Skin of body (tissue), 2 donors: ENCODE measurements around the gene GARIN5A. TPM values are rescaled to one million over a fixed set of nuclear protein-coding genes. Genes with fewer than 3 reads are reported as not detected.

Experiments
- DNase-seq: peaks from one replicate; lab custom pipeline; 2025; lab: John Stamatoyannopoulos, UW
- total RNA-seq: library from RNA; depleted of rRNA; stranded (reverse); fragments of >200 nt; gene quantifications from one replicate; pipeline ENCODE4 v1.2.3, GENCODE V29; 2014

The GARIN5A gene
- total RNA-seq, 1 donor from 2014 or later, result 0.69 TPM

DNA sequence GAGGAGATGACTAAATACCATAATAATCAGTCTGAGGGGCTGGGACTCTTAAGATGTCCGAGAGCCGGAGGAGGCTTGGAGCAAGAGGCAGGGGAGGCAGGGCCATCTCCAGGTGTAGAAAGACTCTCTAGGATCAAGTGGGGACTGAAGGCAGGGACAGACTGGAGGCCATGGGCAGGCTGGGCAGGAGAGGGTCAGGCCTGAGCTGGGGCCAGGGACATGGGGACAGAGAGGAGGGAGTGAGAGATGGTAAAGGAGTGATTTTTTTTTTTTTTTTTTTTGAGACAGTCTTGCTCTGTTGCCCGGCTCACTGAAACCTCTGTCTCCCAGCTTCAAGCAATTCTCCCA lies 32.2 kb upstream of the GARIN5A start:
- no peak for DNase-seq

DNA sequence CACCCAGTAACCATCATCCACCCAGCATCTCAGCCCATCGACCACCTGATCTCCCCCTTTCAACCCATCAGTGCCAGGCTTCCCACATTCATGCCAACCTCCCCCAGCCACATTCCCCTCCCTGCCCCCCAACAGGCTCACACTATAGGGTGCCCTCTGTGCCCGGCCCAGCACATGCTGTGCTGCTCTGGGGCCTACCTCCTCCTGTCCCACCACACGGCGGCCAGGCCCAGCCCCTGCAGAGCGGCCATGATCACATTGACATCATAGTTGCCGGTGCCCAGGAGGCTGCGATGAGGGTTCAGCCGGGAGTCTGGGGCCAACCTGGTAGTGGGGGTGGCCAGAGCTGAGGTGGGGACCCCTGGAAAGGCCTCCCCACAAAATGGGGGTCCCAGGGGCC lies 30.7 kb upstream of the GARIN5A start:
- no peak for DNase-seq

DNA sequence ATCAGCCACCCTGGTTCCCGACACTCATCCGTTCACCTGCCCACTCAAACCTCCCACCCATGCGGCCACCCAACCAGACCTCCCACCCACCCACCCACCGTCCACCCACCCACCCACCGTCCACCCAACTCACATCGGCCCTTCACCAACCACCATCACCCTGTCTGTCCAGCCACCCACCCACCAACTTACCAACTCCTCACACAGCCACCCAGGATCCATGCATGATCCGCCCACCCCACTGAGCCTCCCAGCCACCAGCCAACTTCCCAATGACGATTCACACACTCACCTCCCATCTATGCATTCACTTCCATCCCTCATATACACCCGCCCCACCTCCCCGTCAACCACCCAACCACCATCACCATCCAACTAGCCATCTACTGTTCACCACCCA lies 30.1 kb upstream of the GARIN5A start:
- DNase-seq, result no peak

DNA sequence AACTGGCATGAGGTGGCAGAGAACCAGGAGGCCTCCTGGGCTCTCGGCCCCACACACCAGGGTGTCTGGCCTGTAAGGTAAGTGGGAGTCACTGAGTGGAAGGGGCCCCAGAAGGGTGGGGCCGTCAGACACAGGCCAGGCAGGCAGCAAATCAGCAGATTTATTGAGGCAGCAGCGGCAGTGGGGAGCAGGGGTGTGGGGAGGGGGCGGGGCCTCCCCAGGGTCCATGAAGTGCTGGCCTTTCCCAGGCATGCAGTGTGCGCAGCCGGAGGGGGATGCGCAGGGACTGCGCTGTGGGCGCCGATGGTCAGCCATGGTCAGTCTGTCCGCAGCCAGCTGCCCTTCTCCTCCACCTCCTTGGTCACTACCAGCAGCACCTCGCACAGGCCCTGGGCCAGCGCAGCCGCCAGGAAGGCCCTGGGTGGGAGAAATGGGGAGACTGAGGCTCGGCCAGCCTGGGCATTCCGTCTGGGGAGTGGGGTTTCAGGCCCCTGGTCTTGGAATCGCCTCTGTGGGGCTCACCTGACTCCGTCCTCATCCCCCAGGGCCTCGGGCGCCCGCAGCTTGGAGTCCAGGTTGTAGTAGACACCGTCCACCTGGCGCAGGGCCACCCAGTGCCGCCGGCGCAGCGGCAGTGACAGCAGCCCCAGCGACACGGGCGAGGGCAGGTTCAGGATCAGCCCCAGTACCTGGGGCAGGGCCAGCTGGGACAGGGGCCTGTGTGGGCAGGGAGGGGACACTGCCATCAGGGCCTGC lies 29.4 kb upstream of the GARIN5A start:
- no peak for DNase-seq

DNA sequence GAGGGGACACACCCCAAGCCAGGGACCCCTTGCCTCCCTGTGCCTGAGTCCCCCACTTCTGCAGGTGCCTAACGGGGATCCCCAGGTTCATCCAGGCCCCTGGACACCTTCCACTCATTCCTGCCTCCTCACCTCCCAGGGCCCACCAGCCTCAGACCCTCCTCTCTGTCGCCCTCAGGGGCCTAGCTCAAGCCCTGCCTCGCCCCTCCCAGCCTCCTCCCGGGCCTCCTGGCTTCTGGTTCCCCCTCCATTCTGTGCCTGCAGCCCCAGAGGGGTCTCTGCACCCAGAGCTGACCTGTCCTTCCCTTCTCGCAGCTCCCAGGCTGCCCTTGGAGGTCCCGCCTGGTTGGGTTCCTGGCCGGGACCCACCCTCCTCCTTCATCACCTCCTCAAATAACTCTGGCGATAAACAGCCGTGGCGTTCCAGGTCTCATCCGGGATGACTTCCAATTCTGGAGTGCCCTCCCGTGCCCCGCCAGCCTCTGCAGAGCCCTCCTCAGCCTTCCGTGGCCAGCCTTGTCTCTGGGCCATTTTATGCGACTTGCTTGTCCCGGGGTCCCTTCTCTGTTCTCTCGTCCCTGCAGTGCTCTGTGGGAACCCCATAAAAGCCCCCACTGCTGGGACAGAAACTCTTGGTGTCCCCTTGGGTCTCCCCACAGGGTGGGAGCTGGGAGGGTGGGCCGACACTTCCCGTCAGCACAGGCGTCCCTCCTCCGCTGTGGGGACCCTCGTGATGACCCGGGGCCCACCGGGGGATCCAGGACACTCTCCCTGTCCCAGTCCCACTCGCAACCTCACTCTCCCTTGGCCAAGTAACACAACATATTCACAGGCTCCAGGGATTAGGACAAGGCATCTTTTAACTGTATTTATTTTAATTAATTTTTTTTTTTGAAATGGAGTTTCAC lies 25.2 kb upstream of the GARIN5A start:
- DNase-seq, result no peak

DNA sequence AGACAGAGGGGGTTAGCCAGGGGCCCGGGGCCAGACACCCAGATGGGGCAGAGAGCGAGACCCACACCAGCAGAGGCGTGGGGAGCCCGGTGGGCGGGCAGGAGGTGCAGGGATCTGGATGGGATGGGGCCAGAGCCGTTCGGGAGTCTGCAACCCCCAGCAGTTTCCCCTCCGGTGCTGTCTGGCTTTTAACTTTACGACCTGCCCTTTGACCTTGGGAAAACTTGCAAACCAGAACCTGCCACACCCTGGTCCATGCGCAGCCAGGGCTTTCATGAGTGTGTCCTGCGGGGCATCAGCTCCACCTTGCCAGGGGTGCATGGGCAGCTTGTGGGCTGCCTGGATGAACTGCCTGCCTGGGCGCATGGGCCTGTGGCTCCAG lies 24.5 kb upstream of the GARIN5A start:
- no peak for DNase-seq

DNA sequence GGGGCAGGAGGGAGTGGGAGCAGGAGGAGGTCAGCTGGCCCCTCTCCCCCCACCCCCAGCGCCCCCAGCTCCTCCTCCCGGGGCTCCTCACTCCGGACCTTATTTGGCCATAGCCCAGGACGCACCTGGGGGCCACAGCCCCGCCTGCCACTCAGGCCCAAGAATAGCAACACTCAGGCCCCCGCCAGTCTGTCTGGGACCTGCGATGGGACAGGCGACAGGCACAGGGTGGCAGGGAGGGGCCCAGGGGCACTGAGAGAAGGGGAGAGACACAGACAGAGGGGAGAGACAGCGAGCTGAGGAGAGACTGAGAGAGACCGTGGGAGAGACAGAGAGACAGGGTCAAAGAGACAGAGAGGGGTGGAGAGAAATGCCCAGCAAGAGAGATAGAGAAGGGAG lies 24.1 kb upstream of the GARIN5A start:
- DNase-seq, result no peak

DNA sequence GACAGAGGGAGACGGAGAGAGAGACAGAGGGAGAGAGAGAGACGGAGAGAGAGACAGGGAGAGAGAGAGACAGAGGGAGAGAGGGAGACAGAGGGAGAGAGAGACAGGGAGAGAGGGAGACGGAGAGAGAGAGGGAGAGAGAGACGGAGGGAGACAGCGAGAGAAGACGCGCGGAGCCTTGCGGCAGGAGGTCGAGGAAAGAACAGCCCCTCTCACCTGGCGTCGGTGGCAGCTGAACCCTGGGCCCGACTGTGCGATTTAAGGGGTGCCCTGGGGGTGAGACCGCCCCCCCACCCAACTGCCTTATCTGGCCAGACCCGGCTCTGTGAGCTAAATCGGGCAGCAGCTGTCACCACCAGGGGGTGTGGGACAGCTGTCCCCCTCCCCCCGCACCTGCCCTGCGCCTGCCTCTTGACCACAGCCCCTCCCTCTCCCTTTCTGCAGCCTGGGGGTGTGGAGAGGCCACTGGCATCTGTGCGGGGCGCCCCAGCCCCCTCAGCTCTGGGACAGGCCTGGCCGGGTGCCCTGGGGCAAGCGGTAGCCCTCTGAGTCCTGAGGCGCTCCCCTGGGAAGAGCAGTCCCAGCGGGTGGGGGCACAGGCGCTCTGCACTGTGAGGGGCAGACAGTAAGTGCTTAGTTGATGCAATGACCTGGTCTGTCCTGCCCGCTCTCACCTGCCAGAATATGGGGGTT lies 23.6 kb upstream of the GARIN5A start:
- no peak for DNase-seq

DNA sequence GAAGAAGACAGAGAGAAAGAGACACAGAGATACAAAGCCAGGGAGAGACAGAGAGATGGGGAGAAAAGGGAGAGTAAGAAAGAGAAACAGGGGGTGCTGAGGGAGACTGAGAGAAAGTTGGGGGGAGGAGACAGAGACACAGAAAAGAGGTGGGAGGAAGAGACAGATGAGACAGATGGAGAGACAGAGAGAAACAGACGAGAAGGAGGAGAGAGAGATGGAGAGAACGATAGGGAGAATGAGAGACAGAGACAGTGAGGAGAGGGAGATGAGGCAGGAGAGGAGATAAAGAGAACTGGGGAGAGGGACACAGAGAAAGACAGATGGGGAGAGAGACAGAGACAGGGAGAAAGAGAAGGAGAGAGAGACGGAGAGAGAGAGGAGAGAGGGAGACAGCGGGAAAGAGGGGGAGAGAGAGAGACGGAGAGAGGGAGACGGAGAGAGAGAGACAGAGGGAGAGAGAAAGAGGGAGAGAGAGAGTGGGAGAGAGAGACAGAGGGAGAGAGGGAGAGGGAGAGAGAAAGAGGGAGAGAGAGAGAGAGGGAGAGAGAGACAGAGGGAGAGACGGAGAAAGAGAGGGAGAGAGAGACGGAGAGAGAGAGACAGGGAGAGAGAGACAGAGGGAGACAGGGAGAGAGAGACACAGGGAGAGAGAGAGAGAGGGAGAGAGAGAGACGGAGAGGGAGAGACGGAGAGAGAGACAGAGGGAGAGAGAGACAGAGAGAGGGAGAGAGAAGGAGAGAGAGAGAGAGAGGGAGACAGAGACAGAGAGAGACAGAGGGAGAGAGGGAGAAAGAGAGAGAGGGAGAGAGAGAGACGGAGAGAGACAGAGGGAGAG lies 21.8 kb upstream of the GARIN5A start:
- no peak for DNase-seq

DNA sequence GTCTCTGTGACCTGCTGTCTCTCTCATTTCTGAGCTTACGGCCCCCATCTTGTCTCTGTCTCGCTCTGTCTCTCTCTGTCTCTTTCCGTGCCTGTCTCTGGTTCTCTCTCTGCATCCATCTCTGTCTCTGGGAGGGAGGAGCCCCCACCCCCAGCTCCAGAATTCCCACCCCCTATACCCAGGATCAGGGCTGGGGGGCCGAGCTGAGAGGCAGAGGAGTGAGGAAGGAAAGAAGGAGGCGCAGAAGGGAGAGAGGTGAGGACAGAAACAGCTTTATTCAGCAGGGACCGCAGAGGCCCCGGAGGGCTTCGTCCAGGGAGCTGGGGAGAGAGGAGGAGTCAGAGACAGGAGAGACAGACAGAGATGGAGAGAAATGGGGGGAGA lies 20.4 kb upstream of the GARIN5A start:
- DNase-seq, result no peak

DNA sequence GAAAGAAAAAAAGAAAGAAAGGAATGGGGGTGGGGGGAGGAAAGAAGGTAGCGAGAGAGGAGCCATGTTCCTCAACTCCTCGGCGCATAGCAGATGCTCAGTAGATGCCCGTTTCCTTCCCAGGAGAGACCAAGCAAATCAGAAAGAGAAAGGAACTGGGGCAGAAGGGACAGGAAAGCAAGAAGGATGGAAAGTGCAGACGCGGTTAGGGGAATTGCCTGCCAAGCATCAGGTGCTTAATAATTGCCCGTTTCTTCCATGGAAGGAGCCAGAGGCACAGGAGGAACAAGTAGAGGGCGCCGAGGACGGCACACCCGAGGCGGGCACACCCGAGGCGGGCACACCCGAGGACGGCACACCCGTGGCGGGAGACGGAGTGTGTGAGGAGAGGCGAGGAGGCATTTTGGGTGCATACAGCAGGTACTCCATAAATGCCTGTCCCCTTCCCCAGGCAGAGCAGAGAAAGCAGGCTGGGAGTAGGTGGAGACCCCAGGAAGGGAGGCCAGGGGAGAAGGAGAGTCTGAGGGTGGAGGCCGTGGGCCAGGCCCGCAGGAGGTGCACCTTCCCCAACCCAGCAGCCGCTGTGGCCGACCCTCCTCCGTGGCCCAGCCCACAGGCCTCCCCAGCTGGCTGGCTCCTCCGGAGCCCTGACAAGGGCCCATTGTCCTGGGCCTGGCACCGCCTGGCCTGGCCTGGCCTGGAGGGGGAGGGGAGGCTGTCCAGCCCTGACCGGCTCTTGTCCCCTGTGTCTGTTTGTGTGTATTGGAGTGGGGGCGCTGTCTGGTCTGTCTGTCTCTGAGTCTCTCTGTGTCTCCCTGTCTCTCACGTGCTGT lies 19.8 kb upstream of the GARIN5A start:
- DNase-seq, result no peak

DNA sequence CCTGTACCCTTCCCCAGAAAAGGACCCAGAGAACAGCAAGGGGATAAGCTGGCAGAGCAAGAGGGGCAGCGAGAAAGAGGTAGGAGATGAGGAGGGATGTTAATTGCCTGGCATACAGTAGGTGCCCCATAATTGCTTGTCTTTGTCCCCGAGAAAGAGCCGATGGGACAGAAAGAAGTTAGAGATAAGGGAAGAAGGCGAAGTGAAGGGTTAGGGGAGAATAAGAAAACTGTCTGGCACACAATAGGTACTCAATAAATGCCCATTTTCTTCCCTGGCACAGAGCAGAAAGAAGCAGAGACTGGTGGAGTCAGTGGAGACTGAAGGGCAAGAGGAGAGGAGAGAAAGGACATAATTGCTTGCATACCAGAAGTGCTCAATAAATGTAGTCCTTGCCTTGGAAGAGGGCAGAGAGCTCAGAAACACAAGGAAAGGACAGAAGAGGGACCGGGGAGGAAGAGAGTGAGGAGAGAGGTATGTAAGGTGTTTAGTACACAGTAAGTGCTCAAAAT lies 18.4 kb upstream of the GARIN5A start:
- DNase-seq, result no peak

DNA sequence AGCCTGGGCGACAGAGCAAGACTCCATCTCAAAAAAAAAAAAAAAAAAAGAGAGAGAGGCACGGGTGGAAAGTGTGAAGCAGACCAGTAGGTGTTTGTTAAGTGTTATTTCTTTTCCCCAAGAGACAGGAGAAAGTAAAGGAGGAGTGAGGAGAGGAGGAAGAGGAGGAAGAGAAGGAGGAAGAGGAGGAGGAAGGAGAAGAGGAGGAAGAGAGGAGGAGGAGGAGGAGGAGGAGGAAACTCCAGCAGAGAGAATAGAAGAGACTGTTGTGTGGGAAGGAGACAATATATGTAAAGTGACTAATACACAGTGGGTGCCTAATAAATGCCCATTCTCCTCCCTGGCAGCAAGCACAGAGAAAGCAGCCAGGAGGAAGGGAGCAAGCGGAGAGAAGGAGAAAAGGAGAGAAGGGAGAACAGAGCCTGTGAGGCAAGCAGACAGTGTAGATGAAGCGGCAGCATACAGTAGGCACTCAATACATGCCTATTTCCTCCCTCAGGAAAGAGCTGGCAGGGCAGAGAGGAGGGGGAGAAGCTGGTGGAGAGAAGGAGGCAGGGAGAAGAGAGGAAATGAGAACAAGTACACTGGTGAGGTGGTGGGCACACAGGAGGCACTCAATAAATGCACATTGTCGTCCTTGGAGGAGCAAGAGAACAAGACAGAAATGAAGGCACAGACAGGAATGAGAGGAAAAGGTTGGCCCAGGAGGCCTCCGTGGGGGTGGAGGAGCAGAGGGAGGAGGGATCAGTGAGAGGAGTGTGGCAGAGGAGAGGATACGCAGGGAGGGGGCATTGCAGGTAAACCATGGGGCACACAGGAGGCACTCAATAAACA lies 17.8 kb upstream of the GARIN5A start:
- DNase-seq, result no peak

DNA sequence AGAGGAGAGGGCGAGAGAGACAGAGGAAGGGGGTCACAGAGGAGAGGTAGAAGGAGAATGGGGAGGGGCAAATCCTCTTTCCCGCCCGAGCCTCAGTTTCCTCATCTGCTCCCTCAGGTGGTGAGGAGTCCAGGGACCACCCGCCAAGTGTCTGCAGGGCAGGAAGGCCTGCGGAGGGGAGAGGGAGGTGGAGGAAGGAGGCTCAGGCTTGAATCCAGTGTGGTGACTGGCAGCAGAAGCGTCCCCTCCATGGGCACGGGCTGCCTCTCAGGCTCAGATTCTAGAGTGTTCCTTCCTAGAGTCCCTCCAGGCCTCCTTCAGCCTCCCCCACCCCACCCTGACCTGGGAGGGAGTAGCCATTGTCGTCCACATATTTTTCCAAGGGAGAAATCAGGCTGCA lies 16.5 kb upstream of the GARIN5A start:
- DNase-seq, result no peak

DNA sequence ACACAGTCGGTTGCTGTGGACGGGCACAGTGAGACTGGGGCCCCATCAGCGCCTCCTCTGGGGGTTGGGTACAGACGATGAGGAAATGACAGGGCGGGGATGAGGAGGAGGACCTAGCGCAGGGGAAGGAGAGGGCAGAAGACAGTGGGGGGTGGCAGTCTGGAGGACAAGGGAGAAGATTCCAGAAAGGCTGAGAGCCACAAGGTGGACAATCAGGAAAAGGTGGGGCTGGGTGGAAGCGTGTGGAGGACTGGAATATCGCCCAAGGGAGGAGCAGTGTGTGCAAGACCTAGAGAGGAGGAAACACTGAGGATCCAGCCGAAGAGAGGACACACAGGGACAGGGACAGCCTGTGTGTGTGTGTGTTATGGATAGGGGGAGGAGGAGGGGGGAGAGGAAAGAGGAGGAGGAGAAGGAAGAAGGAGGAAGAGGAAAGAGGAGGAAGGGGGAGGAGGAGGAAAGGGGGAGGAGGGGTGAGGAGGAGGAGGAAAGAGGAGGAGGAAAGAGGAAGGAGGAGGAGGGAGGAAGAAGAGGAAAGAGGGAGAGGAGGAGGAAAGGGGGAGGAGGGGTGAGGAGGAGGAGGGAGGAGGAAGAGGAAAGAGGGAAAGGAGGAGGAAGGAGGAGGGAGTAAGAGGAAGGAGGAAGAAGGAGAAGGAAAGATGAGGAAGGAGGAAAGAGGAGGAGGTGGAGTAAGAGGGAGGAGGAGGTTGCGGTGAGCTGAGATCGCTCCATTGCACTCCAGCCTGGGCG lies 15.8 kb upstream of the GARIN5A start:
- no peak for DNase-seq

DNA sequence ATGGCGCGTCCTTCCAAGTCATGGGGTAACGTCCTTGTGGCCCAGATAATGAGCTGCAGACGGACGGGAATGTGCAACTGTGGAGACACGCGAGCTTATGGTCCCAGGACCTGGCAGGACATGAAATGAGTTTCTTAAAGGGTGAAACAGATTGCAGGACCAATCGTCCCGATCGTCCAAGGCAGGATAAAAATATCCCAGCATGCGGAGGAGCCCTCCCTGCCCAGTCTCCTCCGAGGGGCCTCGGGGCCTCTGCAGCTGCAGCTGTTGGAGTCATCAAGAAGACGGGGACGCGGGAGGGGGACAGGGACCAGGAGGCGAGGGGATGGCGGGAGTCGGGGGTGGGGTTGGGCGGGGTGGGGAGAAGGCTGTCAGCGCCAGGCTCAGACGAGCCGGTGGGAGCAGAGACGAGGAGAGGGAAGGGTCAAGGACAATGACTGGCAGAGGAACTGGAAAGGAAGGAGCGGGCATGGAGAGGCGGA lies 14.4 kb upstream of the GARIN5A start:
- peak; percentile 20 for DNase-seq

DNA sequence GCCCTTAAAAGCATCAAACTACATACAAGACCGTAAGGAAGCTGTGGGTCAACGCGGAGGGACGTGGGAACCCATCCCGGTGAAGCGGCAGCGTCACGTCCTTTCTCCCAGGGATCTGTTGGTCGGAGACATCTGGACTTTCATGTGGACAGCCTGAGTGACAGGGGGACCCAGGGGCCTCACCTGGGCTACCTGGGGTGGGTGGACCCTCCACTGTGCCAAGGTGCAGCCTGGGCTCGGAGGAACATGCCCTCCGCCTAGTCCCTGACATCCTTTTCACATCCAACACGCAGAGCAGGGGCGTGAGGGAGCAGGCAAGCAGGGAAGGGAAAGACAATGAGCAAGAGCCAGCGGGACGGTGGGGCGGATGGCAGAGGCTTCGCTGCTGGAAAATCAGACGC lies 13.8 kb upstream of the GARIN5A start:
- DNase-seq, result no peak

DNA sequence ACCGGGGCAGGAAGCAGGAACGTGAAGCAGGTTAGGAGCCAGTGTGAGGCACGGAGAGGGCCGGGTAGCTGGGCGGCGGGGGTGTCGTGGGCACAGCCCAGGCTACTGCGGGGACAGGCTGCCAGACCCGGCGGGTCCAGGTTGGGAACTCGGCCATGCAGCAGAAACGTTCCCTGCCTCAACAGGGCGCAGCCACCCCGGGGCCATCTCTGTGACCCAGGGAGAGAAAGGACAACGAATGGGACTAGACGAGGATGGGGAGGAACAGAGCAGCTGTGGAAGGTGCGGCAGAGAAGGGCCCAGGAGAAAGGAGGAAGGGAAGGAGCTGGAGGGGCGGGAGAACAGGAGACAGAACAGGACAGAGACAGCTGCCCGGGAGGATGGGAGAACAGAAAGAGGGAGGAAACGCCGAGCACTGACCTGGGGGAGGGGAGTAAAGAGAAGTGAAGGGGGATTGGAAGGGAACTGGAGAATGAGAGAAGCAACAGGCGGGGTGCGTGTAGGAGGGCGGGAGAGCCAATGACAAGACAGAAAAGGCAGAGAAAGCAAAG lies 12.9 kb upstream of the GARIN5A start:
- no peak for DNase-seq
